Muscle layer of colon (tissue), 2 donors: ENCODE data around the gene LIPM.

Experiments
- H3K27ac ChIP-seq: one replicate; pipeline ENCODE4 v1.7.0; 2013; ENCODE audit warnings: low read depth, mild to moderate bottlenecking, low read length, moderate library complexity
- H3K27me3 ChIP-seq, 2 donors: one replicate each; pipeline ENCODE4 v1.7.0; 2013; ENCODE audit warnings: low read length in 2 of 2, mild to moderate bottlenecking in 2 of 2; ENCODE audit not compliant: insufficient read depth in 2 of 2, control insufficient read depth in 1 of 2
- H3K36me3 ChIP-seq: one replicate; pipeline ENCODE4 v1.7.0; 2013; ENCODE audit warnings: mild to moderate bottlenecking, low read length; ENCODE audit not compliant: insufficient read depth
- H3K4me1 ChIP-seq: one replicate; pipeline ENCODE4 v1.7.0; 2013; ENCODE audit warnings: mild to moderate bottlenecking, low read length; ENCODE audit not compliant: insufficient read depth
- H3K4me3 ChIP-seq, 2 donors: one replicate each; pipeline ENCODE4 v1.7.0; 2013; ENCODE audit warnings: low read length in 2 of 2, low read depth in 1 of 2, mild to moderate bottlenecking in 1 of 2, moderate library complexity in 1 of 2
- H3K9ac ChIP-seq: one replicate; pipeline ENCODE4 v1.7.0; 2013; ENCODE audit warnings: low read length
- H3K9me3 ChIP-seq: one replicate; pipeline ENCODE4 v1.7.0; 2013; ENCODE audit warnings: mild to moderate bottlenecking, low read length
- donor health status: abdominal sarcoma.
- donor health status: Adenocarcinoma of cecum.

LIPM gene

DNA sequence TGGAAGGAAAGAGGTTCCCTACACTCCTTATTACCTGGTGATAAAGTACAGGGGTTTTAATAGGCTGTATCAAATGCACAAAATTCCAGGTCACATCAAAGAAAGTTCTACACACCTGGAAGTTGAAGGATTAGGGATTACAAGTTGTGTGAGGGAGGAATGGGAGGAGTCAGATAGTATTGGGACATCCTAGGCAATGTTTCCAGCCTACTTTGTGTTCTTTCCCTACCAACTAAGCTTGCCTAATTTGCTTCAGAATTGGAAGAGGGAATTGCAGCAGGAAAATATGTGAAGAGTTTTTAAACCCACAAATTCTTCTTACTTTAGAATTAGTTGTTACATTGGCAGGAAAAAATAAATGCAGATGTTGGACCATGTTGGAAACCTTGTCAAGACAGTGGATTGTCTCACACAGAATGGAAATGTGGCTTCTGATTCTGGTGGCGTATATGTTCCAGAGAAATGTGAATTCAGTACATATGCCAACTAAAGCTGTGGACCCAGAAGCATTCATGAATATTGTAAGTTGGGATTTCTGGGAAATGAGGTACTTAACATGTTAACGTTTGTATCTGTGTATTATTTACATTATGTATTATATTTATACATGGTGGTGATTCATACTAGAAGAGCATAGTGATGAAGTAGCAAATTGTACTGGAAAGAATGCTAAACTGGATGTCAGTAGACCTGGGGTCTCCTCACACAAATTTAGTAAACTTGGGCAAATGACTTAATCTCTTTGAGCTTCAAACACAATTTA is at the start of gene LIPM:
TSS of gene LIPM (plus strand) at position 208 of the 763 bp plus-strand sequence. CDS start at position 375, 167 bp downstream.
- H3K4me3 ChIP-seq = no peak within 1 kb of the TSS
- H3K9me3 ChIP-seq = no peaks in the 10 kb centered on the region
- no peak within 1 kb of the TSS for H3K27ac ChIP-seq
- no peak within 1 kb of the TSS for H3K9ac ChIP-seq
- H3K27me3 ChIP-seq = no peaks in the 10 kb centered on the region
- H3K4me1 ChIP-seq = no peaks in the 10 kb centered on the region
- H3K36me3 ChIP-seq = no peaks in the 10 kb centered on the region

DNA sequence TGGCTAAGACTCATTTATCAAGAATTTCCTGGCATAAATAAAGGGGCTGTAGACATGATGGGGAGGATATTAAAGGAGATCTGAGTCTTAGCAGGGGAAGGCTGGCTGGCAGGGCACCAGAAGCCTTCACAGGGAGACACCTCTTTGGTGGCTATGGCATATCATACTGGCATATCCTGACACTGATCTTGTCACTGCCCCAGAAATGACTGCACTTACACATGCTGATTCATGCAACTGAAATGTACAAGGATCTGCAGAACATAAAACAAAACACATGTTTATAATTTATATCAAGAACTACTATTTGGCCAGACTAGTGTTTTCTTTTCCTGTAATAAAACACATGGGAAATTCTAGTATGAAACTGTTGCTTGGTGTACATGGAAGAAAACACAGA is 48.2 kb upstream of the LIPM start:
- H3K36me3 ChIP-seq = no peaks in the 10 kb centered on the region
- H3K9ac ChIP-seq = no peak overlapping the region
- H3K27me3 ChIP-seq = no peaks in the 10 kb centered on the region
- H3K9me3 ChIP-seq = no peaks in the 10 kb centered on the region
- H3K27ac ChIP-seq = no peak overlapping the region
- no peaks in the 10 kb centered on the region for H3K4me1 ChIP-seq
- H3K4me3 ChIP-seq = no peak overlapping the region

DNA sequence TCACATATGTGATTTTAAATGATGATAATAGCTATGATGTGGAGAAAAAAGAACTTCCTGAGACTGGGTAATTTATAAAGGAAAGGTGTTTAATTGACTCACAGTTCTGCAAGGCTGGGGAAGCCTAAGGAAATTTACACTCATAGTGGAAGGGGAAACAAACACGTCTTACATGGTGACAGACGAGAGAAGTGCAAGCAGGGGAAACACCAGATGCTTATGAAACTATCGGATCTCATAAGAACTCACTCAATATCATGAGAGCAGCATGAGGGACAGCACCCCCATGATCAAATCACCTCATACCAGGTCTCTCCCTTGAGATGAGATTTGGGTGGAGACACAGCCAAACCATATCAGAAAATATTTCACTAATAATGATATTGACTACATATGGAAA is 46.8 kb upstream of the LIPM start:
- H3K27me3 ChIP-seq = no peaks in the 10 kb centered on the region
- H3K9me3 ChIP-seq = no peaks in the 10 kb centered on the region
- no peak overlapping the region for H3K27ac ChIP-seq
- no peak overlapping the region for H3K4me3 ChIP-seq
- no peaks in the 10 kb centered on the region for H3K36me3 ChIP-seq
- H3K4me1 ChIP-seq = no peaks in the 10 kb centered on the region
- no peak overlapping the region for H3K9ac ChIP-seq

DNA sequence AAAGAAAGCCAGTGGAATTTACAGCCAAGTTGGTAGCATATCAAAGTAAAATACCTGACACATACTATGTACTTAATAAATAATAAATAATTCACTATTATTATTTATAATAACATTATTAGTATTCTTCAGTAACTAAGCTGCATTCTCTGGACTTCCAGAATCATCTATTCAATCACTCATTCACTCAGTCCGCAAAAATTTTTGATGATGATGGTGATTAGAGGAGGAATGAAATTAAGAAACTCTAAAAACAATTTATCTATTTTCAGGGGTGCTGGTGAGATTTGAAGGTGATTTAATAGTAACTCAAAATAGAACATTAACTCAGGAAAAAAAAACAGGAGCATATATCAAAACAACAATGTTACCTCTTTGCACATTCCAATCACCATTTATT is 45.9 kb upstream of the LIPM start:
- no peak overlapping the region for H3K9ac ChIP-seq
- no peak overlapping the region for H3K4me3 ChIP-seq
- H3K36me3 ChIP-seq = no peaks in the 10 kb centered on the region
- no peaks in the 10 kb centered on the region for H3K9me3 ChIP-seq
- no peaks in the 10 kb centered on the region for H3K27me3 ChIP-seq
- no peaks in the 10 kb centered on the region for H3K4me1 ChIP-seq
- no peak overlapping the region for H3K27ac ChIP-seq

GRCh38 chr10:88759366-88760101 is 43.0 kb upstream of the LIPM start, which contains the start of gene LIPN:
Gene LIPN, plus strand, starts transcription at chr10:88760020. Its CDS starts 1,386 bp downstream, at chr10:88761406.
- no peaks in the 10 kb centered on the region for H3K27me3 ChIP-seq
- H3K9ac ChIP-seq = no peak within 1 kb of the TSS
- H3K4me1 ChIP-seq = no peaks in the 10 kb centered on the region
- H3K36me3 ChIP-seq = no peaks in the 10 kb centered on the region
- no peaks in the 10 kb centered on the region for H3K9me3 ChIP-seq
- H3K27ac ChIP-seq = no peak within 1 kb of the TSS
- no peak within 1 kb of the TSS for H3K4me3 ChIP-seq

DNA sequence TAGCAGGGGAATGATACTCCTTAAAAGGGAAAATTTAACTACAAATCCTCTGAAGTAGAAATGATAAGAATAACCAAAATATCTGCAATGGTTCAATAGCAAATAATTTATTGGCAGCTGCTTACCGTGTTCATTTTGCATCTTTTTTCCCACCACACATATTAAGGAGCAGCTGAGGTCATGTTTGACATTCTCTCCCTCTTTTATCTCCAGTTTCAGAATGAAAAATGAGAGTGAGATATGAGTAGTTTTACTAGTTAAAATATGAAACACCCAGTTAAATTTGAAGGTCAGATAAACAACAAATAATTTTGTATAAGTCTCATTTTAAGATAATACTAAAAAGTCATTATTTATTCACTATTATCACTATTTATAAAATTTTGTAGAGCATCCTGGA is 39.6 kb upstream of the LIPM start:
- Histone ChIP-seq H3K9me3 (no peaks in the 10 kb centered on the region), H3K27me3 (no peaks in the 10 kb centered on the region), H3K4me1 (no peaks in the 10 kb centered on the region), H3K4me3 (no peak overlapping the region), H3K36me3 (no peaks in the 10 kb centered on the region), H3K9ac (no peak overlapping the region), H3K27ac (no peak overlapping the region)

DNA sequence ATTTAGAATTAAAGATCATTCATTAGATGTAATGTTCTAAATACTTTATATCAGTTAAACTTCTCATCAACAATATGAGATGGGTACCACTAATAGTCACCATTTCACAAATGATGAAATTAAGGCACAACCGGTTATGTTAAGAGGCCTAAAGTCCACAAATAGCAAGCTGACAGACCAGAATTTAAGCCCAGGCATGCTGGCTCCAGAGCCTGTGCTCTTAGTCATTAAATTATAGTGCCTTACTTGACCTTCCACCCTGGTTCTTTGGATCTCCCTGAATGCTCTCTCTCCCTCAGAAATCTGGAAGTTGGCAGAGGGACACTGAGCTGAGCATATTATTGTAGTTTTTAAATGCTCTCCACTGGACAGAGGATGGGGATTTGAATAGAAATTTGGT is 39.1 kb upstream of the LIPM start:
- H3K4me3 ChIP-seq = no peak overlapping the region
- no peak overlapping the region for H3K9ac ChIP-seq
- no peaks in the 10 kb centered on the region for H3K36me3 ChIP-seq
- no peak overlapping the region for H3K27ac ChIP-seq
- no peaks in the 10 kb centered on the region for H3K4me1 ChIP-seq
- no peaks in the 10 kb centered on the region for H3K27me3 ChIP-seq
- no peaks in the 10 kb centered on the region for H3K9me3 ChIP-seq

- H3K4me1 ChIP-seq = no peaks in the 10 kb centered on the region
- no peaks in the 10 kb centered on the region for H3K9me3 ChIP-seq
- no peaks in the 10 kb centered on the region for H3K36me3 ChIP-seq
- H3K9ac ChIP-seq = no peak overlapping the region
- H3K27ac ChIP-seq = no peak overlapping the region
- H3K27me3 ChIP-seq = no peaks in the 10 kb centered on the region
- H3K4me3 ChIP-seq = no peak overlapping the region
These were observed 38.4 kb upstream of the LIPM start for GRCh38 chr10:88764110-88764509.

- H3K27me3 ChIP-seq = no peaks in the 10 kb centered on the region
- H3K9me3 ChIP-seq = no peaks in the 10 kb centered on the region
- H3K4me1 ChIP-seq = no peaks in the 10 kb centered on the region
- H3K9ac ChIP-seq = no peak overlapping the region
- H3K4me3 ChIP-seq = no peak overlapping the region
- no peaks in the 10 kb centered on the region for H3K36me3 ChIP-seq
- H3K27ac ChIP-seq = no peak overlapping the region
These were observed 36.7 kb upstream of the LIPM start for GRCh38 chr10:88765816-88766215.

DNA sequence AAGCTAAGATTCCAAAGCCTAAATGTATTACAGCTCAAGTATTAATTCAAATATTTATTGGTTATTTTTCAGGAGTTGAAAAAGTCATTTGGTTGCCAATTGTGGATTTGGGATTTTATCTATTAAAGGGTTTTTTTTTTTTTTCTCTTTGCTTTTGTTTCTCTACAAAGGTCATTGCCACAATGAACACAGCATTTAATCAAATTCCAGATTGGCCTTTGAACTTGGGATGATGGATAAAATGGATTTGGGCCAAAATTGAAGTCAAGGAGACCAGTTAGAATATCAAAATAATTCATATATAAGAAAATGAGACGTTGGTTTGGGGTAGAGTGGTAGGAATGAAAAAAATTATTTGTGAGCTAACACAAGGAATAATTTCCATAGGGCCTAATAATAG is 33.1 kb upstream of the LIPM start:
- no peak overlapping the region for H3K4me3 ChIP-seq
- H3K27ac ChIP-seq = no peak overlapping the region
- no peaks in the 10 kb centered on the region for H3K9me3 ChIP-seq
- H3K4me1 ChIP-seq = no peaks in the 10 kb centered on the region
- no peaks in the 10 kb centered on the region for H3K27me3 ChIP-seq
- H3K9ac ChIP-seq = no peak overlapping the region
- no peaks in the 10 kb centered on the region for H3K36me3 ChIP-seq

GRCh38 chr10:88781206-88781605 is 21.3 kb upstream of the LIPM start:
- H3K4me1 ChIP-seq = no peaks in the 10 kb centered on the region
- H3K27me3 ChIP-seq = no peaks in the 10 kb centered on the region
- H3K36me3 ChIP-seq = no peaks in the 10 kb centered on the region
- no peak overlapping the region for H3K4me3 ChIP-seq
- H3K9ac ChIP-seq = no peak overlapping the region
- no peaks in the 10 kb centered on the region for H3K9me3 ChIP-seq
- H3K27ac ChIP-seq = no peak overlapping the region

GRCh38 chr10:88782222-88782621 is 20.3 kb upstream of the LIPM start:
- Histone ChIP-seq H3K27me3 (no peaks in the 10 kb centered on the region), H3K4me1 (no peaks in the 10 kb centered on the region), H3K36me3 (no peaks in the 10 kb centered on the region), H3K4me3 (no peak overlapping the region), H3K27ac (no peak overlapping the region), H3K9me3 (no peaks in the 10 kb centered on the region), H3K9ac (no peak overlapping the region)
